HepG2 (cell line): ENCODE results near the gene NISCH. TPM values are rescaled to one million over a fixed set of nuclear protein-coding genes. Genes with fewer than 3 reads are reported as not detected.

ENCODE experiments used
- HNRNPH1 ChIP-seq: fragments of 200-400 bp; formaldehyde crosslinking; optimal IDR thresholded peaks from 2 replicates; pipeline ENCODE3; 2017; ENCODE audit warnings: mild to moderate bottlenecking, low read depth, low read length
- HNRNPL ChIP-seq: fragments of 200-400 bp; formaldehyde crosslinking; IDR thresholded peaks from 2 replicates; pipeline ENCODE4 v1.6.1; 2017; ENCODE audit warnings: mild to moderate bottlenecking, low read depth, low read length
- KAT7 ChIP-seq: IDR thresholded peaks from 2 replicates; pipeline ENCODE4 v1.6.1; 2018; ENCODE audit warnings: borderline replicate concordance, missing compliant biosample characterization
- MNT ChIP-seq: fragments of 450-650 bp; IDR thresholded peaks from 2 replicates; pipeline ENCODE4 v1.6.1; 2016
- RXRB ChIP-seq: IDR thresholded peaks from 2 replicates; pipeline ENCODE4 v1.6.1; 2016; ENCODE audit warnings: borderline replicate concordance, missing genetic modification reagents, missing compliant biosample characterization
- SIN3A ChIP-seq: IDR thresholded peaks from 2 replicates; pipeline ENCODE4 v1.6.1; 2011; ENCODE audit warnings: low read depth, mild to moderate bottlenecking, control low read depth, low read length, borderline replicate concordance
- SMAD3 ChIP-seq: sonication (generic); formaldehyde crosslinking; IDR thresholded peaks from 2 replicates; pipeline ENCODE4 v1.4.0; 2020; ENCODE audit warnings: missing genetic modification reagents
- YY1 ChIP-seq: IDR thresholded peaks from 2 replicates; pipeline ENCODE4 v1.6.1; 2011; ENCODE audit warnings: low read length, low read depth, moderate library complexity, mild to moderate bottlenecking; ENCODE audit not compliant: insufficient read depth, insufficient replicate concordance
- ZNF121 ChIP-seq: sonication (generic); formaldehyde crosslinking; IDR thresholded peaks from 2 replicates; pipeline ENCODE4 v1.5.0; 2020; ENCODE audit warnings: mild to moderate bottlenecking, missing genetic modification reagents
- ZNF235 ChIP-seq: sonication (generic); formaldehyde crosslinking; IDR thresholded peaks from 2 replicates; pipeline ENCODE4 v1.8.1; 2023; ENCODE audit warnings: mild to moderate bottlenecking, missing genetic modification reagents, borderline replicate concordance
- ZNF260 ChIP-seq: sonication (generic); formaldehyde crosslinking; IDR thresholded peaks from 2 replicates; pipeline ENCODE4 v1.4.0; 2020; ENCODE audit warnings: missing genetic modification reagents, low read depth, mild to moderate bottlenecking, borderline replicate concordance
- ZNF547 ChIP-seq: sonication (generic); formaldehyde crosslinking; IDR thresholded peaks from 2 replicates; pipeline ENCODE4 v1.5.1; 2020; ENCODE audit warnings: mild to moderate bottlenecking, missing genetic modification reagents
- polyA plus RNA-seq, 8 experiments: library from polyadenylated mRNA; depleted of rRNA in 3 of 8; stranded (reverse) in 7 of 8; unstranded in 1 of 8; fragments of >200 nt; fragmentation: Illumina TruSeq in 4 of 8; extraction: Trizol in 4 of 8; gene quantifications; 2 replicates each; pipeline versions ENCODE4 v1.2.1 to v1.2.3, GENCODE V29; 2011 to 2016; ENCODE audit warnings: low read depth in 4 of 8, missing spikeins in 1 of 8, mixed read lengths in 1 of 8; ENCODE audit not compliant: insufficient read depth in 1 of 8
- total RNA-seq, 5 experiments: library from RNA; depleted of rRNA; stranded (reverse); fragments of >200 nt; fragmentation: Illumina TruSeq; extraction: Trizol; gene quantifications; 2 replicates each; pipeline ENCODE4 v1.2.3, GENCODE V29; 2016; ENCODE audit warnings: low read depth in 1 of 5
- TF ChIP-seq, protein P1 (sequence below): sonication (generic); formaldehyde crosslinking; IDR thresholded peaks from 2 replicates; pipeline ENCODE4 v1.4.0; 2020; ENCODE audit warnings: mild to moderate bottlenecking, missing genetic modification reagents
- TF ChIP-seq, protein P2 (sequence below): sonication (generic); formaldehyde crosslinking; IDR thresholded peaks from 2 replicates; pipeline ENCODE4 v1.5.0; 2020; ENCODE audit warnings: mild to moderate bottlenecking, missing genetic modification reagents
- TF ChIP-seq, protein P3 (sequence below): sonication (generic); formaldehyde crosslinking; IDR thresholded peaks from 2 replicates; pipeline ENCODE4 v1.5.1; 2020; ENCODE audit warnings: missing genetic modification reagents, mild to moderate bottlenecking, borderline replicate concordance
- TF ChIP-seq, protein P4 (sequence below): sonication (generic); formaldehyde crosslinking; IDR thresholded peaks from 2 replicates; pipeline ENCODE4 v1.5.1; 2020; ENCODE audit warnings: missing genetic modification reagents, mild to moderate bottlenecking, borderline replicate concordance
- TF ChIP-seq, protein P5 (sequence below): sonication (generic); formaldehyde crosslinking; IDR thresholded peaks from 2 replicates; pipeline ENCODE4 v1.9.0; 2021; ENCODE audit warnings: missing genetic modification reagents, borderline replicate concordance

NISCH gene
- total and polyA plus RNA-seq, 2 of the 13 experiments (the other 11 are each of a cell fraction or from before 2014, with no cell fraction given): 27.0 to 47.6 TPM

GRCh38 chr3:52534281-52535183, 79.1 kb downstream of the NISCH start (continued):
- TF ChIP-seq, protein P1, sequence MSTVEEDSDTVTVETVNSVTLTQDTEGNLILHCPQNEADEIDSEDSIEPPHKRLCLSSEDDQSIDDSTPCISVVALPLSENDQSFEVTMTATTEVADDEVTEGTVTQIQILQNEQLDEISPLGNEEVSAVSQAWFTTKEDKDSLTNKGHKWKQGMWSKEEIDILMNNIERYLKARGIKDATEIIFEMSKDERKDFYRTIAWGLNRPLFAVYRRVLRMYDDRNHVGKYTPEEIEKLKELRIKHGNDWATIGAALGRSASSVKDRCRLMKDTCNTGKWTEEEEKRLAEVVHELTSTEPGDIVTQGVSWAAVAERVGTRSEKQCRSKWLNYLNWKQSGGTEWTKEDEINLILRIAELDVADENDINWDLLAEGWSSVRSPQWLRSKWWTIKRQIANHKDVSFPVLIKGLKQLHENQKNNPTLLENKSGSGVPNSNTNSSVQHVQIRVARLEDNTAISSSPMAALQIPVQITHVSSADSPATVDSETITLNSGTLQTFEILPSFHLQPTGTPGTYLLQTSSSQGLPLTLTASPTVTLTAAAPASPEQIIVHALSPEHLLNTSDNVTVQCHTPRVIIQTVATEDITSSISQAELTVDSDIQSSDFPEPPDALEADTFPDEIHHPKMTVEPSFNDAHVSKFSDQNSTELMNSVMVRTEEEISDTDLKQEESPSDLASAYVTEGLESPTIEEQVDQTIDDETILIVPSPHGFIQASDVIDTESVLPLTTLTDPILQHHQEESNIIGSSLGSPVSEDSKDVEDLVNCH: no peak
- TF ChIP-seq ZNF547 (CRISPR knock-in tag) (peak; percentile 63; the same call in 1 of the 2 replicates), YY1 (peak; percentile 15), HNRNPH1 (no peak), ZNF260 (CRISPR knock-in tag) (no peak), ZNF235 (CRISPR knock-in tag) (no peak), SIN3A (peak; percentile 59; the same call in 1 of the 2 replicates), KAT7 (CRISPR knock-in tag) (0 out of 2 replicates have a peak, but pooled peaks have one; percentile 26), SMAD3 (no peak), ZNF121 (CRISPR knock-in tag) (no peak), MNT (no peak), RXRB (CRISPR knock-in tag) (no peak), HNRNPL (peak; percentile 73)
- TF ChIP-seq, protein P2, sequence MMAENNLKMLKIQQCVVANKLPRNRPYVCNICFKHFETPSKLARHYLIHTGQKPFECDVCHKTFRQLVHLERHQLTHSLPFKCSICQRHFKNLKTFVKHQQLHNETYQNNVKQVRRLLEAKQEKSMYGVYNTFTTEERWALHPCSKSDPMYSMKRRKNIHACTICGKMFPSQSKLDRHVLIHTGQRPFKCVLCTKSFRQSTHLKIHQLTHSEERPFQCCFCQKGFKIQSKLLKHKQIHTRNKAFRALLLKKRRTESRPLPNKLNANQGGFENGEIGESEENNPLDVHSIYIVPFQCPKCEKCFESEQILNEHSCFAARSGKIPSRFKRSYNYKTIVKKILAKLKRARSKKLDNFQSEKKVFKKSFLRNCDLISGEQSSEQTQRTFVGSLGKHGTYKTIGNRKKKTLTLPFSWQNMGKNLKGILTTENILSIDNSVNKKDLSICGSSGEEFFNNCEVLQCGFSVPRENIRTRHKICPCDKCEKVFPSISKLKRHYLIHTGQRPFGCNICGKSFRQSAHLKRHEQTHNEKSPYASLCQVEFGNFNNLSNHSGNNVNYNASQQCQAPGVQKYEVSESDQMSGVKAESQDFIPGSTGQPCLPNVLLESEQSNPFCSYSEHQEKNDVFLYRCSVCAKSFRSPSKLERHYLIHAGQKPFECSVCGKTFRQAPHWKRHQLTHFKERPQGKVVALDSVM (CRISPR knock-in tag): peak; percentile 38; the same call in 1 of the 2 replicates
- TF ChIP-seq, protein P3, sequence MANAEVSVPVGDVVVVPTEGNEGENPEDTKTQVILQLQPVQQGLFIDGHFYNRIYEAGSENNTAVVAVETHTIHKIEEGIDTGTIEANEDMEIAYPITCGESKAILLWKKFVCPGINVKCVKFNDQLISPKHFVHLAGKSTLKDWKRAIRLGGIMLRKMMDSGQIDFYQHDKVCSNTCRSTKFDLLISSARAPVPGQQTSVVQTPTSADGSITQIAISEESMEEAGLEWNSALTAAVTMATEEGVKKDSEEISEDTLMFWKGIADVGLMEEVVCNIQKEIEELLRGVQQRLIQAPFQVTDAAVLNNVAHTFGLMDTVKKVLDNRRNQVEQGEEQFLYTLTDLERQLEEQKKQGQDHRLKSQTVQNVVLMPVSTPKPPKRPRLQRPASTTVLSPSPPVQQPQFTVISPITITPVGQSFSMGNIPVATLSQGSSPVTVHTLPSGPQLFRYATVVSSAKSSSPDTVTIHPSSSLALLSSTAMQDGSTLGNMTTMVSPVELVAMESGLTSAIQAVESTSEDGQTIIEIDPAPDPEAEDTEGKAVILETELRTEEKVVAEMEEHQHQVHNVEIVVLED (CRISPR knock-in tag): peak; percentile 36; the same call in 1 of the 2 replicates
- TF ChIP-seq, protein P4, sequence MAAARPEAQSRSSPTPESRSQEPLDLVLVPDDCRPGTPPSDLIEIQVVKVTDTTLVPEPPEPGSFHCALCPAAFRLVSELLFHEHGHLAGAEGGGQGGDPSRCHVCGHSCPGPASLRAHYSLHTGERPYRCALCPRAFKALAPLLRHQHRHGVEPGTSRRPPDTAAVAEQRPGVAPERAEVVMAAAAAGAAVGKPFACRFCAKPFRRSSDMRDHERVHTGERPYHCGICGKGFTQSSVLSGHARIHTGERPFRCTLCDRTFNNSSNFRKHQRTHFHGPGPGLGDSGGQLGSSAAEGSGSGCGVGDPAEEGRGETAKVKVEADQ (CRISPR knock-in tag): peak; percentile 41
- TF ChIP-seq, protein P5, sequence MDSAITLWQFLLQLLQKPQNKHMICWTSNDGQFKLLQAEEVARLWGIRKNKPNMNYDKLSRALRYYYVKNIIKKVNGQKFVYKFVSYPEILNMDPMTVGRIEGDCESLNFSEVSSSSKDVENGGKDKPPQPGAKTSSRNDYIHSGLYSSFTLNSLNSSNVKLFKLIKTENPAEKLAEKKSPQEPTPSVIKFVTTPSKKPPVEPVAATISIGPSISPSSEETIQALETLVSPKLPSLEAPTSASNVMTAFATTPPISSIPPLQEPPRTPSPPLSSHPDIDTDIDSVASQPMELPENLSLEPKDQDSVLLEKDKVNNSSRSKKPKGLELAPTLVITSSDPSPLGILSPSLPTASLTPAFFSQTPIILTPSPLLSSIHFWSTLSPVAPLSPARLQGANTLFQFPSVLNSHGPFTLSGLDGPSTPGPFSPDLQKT (CRISPR knock-in tag): no peak
